ENCODE measurements around the gene NSRP1. TPM values are rescaled to one million over a fixed set of nuclear protein-coding genes. Genes with fewer than 3 reads are reported as not detected.
A peak's percentile ranks its signal among the peaks of the same experiment; 100 is the strongest.

Gene NSRP1
- total RNA-seq, 2 donors from 2014 or later, result 20.9 TPM

DNA sequence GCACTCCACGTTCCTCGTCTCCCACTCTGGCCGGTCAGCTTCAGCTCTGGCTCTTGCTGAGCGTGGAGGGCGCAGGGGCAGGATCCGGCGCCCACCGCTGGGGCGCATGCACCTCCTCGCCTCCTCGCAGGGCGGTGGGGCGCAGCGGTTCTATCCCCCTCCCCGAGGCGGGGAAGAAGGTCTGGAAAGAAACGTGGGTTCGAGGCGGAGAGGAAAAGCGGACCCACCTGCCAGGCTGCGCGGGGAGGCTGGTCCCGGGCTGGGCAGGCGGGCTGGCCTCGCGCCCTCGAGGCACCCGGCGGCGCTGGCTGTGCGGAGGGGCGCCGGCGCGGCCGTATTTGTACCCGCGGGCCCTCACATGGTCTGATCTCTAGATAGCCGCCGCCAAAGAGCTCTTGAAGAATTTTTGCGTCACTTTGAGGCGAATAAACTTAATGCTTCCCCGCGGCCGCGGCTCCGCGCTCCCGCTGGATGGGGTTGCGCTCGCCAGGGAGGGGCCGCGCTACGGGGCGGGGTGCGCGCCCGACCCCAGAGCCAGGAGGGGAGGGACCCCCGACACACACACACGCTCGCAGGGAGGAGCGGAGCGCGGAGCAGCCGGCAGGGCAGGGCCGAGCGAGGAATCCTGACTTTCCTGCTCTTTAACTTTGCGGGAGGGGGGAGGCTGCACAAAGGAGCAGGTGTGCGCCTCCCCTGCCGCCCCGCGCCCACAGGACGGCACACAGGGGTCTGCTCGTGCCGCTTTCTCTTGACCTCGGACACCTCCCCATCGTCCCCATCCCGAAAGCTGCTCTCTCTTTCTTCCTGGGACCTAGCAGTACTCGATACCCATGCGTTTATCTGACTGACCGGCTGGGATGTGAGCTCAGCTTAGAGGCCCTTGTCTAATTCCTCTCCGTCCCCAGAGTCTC, 119.0 kb downstream of the NSRP1 start, which contains the start of gene SLC6A4:
SLC6A4 (minus strand) TSS at position 312 of the 911 bp plus-strand sequence. CDS start 13,739 bp downstream, outside the sequence.
- H3K9me3 ChIP-seq, result no peaks in the 10 kb centered on the region
- H3K4me1 ChIP-seq, result peaks cover 11% of the 10 kb centered on the region
- H3K27ac ChIP-seq, result no peak within 1 kb of the TSS
- peaks cover 32% of the 10 kb centered on the region for H3K27me3 ChIP-seq
- H3K36me3 ChIP-seq, result no peaks in the 10 kb centered on the region
- intact Hi-C loops (cut with DNase I), result loop anchor here (10.0 kb wide), 1 partner anchor 111 kb away; no protein-coding TSS in a partner anchor
- peak within 1 kb of the TSS in 1 of 2 donors; percentile 34 for H3K9ac ChIP-seq (ENCODE audit: low read depth in 2 of 2, low read length in 2 of 2)
- no peak for TF ChIP-seq CTCF (IDR thresholded peaks at IDR 0.05)
- no peak for DNase-seq
- H3K4me3 ChIP-seq, result peak within 1 kb of the TSS; percentile 26

Small RNA genes within 50 kb of the gene (microRNA-seq; reads per million reads assigned to microRNA genes)
- gene MIR423, result not detected

Other genes starting within 250 kb of the NSRP1 start
- gene SSH2, start 186.6 kb upstream of the NSRP1 start, total RNA-seq, result 10 to 100 TPM; 28.1 to 28.2 TPM
- 1 to 10 TPM; 1.3 to 1.6 TPM for gene EFCAB5, start 175.2 kb upstream of the NSRP1 start, total RNA-seq
- gene SLC6A4, start 118.9 kb downstream of the NSRP1 start, total RNA-seq, result under 1 TPM; 0.25 to 0.88 TPM
- gene BLMH, start 175.1 kb downstream of the NSRP1 start, total RNA-seq, result 10 to 100 TPM; 21.8 to 33.7 TPM
- 100 to 1,000 TPM in 1 of 2 donors, 10 to 100 TPM in 1; 14.4 to 107 TPM for gene TMIGD1, start 217.2 kb downstream of the NSRP1 start, total RNA-seq